ENCODE results near the gene LSM3.

The LSM3 gene

GRCh38 chr3:14245822-14246221 is 67.2 kb downstream of the LSM3 start:
- no peak for TF ChIP-seq SPI1 (IDR thresholded peaks at IDR 0.05; ENCODE audit: borderline replicate concordance, low read depth)
- TF ChIP-seq CTCF (IDR thresholded peaks at IDR 0.05; ENCODE audit: insufficient read depth, low read length), result no peak
- TF ChIP-seq GABPA (IDR thresholded peaks at IDR 0.05; ENCODE audit: low read depth), result no peak
- TF ChIP-seq REST (IDR thresholded peaks at IDR 0.05; ENCODE audit: insufficient replicate concordance, low read depth), result no peak
- Histone ChIP-seq H3K27me3 (ENCODE audit: insufficient read depth, poor library complexity, severe bottlenecking) (no peaks in the 10 kb centered on the region), H3K27ac (replicated peaks) (no peak overlapping the region), H3K4me3 (replicated peaks; ENCODE audit: insufficient read depth, low read length) (no peak overlapping the region)
- DNase-seq (ENCODE audit: low read depth in 1 of 2, low spot score in 1 of 2), result no peak

- no peak for DNase-seq (ENCODE audit: low read depth in 1 of 2, low spot score in 1 of 2)
- H3K4me3 ChIP-seq (replicated peaks; ENCODE audit: insufficient read depth, low read length), result no peak overlapping the region
- no peak overlapping the region for H3K27ac ChIP-seq (replicated peaks)
- no peaks in the 10 kb centered on the region for H3K27me3 ChIP-seq (ENCODE audit: insufficient read depth, poor library complexity, severe bottlenecking)
- TF ChIP-seq CTCF (IDR thresholded peaks at IDR 0.05; ENCODE audit: insufficient read depth, low read length) (no peak), POLR2AphosphoS5 (IDR thresholded peaks at IDR 0.05; ENCODE audit: low read depth) (no peak), REST (IDR thresholded peaks at IDR 0.05; ENCODE audit: insufficient replicate concordance, low read depth) (no peak), SPI1 (IDR thresholded peaks at IDR 0.05; ENCODE audit: borderline replicate concordance, low read depth) (no peak), GABPA (IDR thresholded peaks at IDR 0.05; ENCODE audit: low read depth) (no peak)
These were observed 67.8 kb downstream of the LSM3 start for GRCh38 chr3:14246414-14246813.

- H3K4me3 ChIP-seq (replicated peaks; ENCODE audit: insufficient read depth, low read length), result no peak overlapping the region
- DNase-seq (ENCODE audit: low read depth in 1 of 2, low spot score in 1 of 2), result no peak
- H3K27ac ChIP-seq (replicated peaks), result no peak overlapping the region
- H3K27me3 ChIP-seq (ENCODE audit: insufficient read depth, poor library complexity, severe bottlenecking), result no peaks in the 10 kb centered on the region
- no peak for TF ChIP-seq POLR2AphosphoS5 (IDR thresholded peaks at IDR 0.05; ENCODE audit: low read depth)
- TF ChIP-seq GABPA (IDR thresholded peaks at IDR 0.05; ENCODE audit: low read depth), result no peak
- TF ChIP-seq REST (IDR thresholded peaks at IDR 0.05; ENCODE audit: insufficient replicate concordance, low read depth), result no peak
- TF ChIP-seq SPI1 (IDR thresholded peaks at IDR 0.05; ENCODE audit: borderline replicate concordance, low read depth), result no peak
- TF ChIP-seq CTCF (IDR thresholded peaks at IDR 0.05; ENCODE audit: insufficient read depth, low read length), result no peak
These were observed 69.8 kb downstream of the LSM3 start for GRCh38 chr3:14248477-14248848.
